ENCODE results near the gene EIF3L. TPM values are rescaled to one million over a fixed set of nuclear protein-coding genes. Genes with fewer than 3 reads are reported as not detected.

Gene EIF3L
- total RNA-seq, 1 donor from 2014 or later, result 725 TPM

GRCh38 chr22:37891926-37892325 is 42.7 kb downstream of the EIF3L start:
- TF ChIP-seq CTCF (conservative IDR thresholded peaks at IDR 0.05), result no peak
- no peaks in the 10 kb centered on the region for H3K9me3 Mint-ChIP-seq
- H3K4me3 Mint-ChIP-seq, result no peak overlapping the region
- H3K36me3 Mint-ChIP-seq (ENCODE audit: low read depth), result peaks cover 18% of the 10 kb centered on the region
- peaks cover 31% of the 10 kb centered on the region for H3K4me1 Mint-ChIP-seq
- DNase-seq (ENCODE audit: low read depth, low spot score), result no peak
- no peaks in the 10 kb centered on the region for H3K27me3 Mint-ChIP-seq (ENCODE audit: low read depth)
- peak overlapping the region; percentile 9 for H3K27ac Mint-ChIP-seq (ENCODE audit: unreplicated experiment)

- H3K36me3 Mint-ChIP-seq (ENCODE audit: low read depth), result peaks cover 16% of the 10 kb centered on the region
- no peak for TF ChIP-seq CTCF (conservative IDR thresholded peaks at IDR 0.05)
- H3K27ac Mint-ChIP-seq (ENCODE audit: unreplicated experiment), result no peak overlapping the region
- no peak for DNase-seq (ENCODE audit: low read depth, low spot score)
- H3K4me1 Mint-ChIP-seq, result peaks cover 28% of the 10 kb centered on the region
- H3K27me3 Mint-ChIP-seq (ENCODE audit: low read depth), result no peaks in the 10 kb centered on the region
- H3K9me3 Mint-ChIP-seq, result no peaks in the 10 kb centered on the region
- peak overlapping the region; percentile 31 for H3K4me3 Mint-ChIP-seq
Observed at GRCh38 chr22:37892566-37893335, 43.5 kb downstream of the EIF3L start.

- H3K27me3 Mint-ChIP-seq (ENCODE audit: low read depth), result no peaks in the 10 kb centered on the region
Observed at GRCh38 chr22:37893583-37893983, 44.4 kb downstream of the EIF3L start.

GRCh38 chr22:37894939-37895670 is 45.9 kb downstream of the EIF3L start:
- peaks cover 33% of the 10 kb centered on the region for H3K4me1 Mint-ChIP-seq
- no peaks in the 10 kb centered on the region for H3K27me3 Mint-ChIP-seq (ENCODE audit: low read depth)
- no peak for TF ChIP-seq CTCF (conservative IDR thresholded peaks at IDR 0.05)
- peak overlapping the region; percentile 19 for H3K27ac Mint-ChIP-seq (ENCODE audit: unreplicated experiment)
- peaks cover 7% of the 10 kb centered on the region for H3K36me3 Mint-ChIP-seq (ENCODE audit: low read depth)
- no peak overlapping the region for H3K4me3 Mint-ChIP-seq
- no peaks in the 10 kb centered on the region for H3K9me3 Mint-ChIP-seq
- DNase-seq (ENCODE audit: low read depth, low spot score), result no peak

More at GRCh38 chr22:37893583-37893983, 44.4 kb downstream of the EIF3L start:
- Mint-ChIP-seq H3K4me1 (peaks cover 29% of the 10 kb centered on the region), H3K27ac (ENCODE audit: unreplicated experiment) (no peak overlapping the region), H3K4me3 (peak overlapping the region; percentile 31), H3K9me3 (no peaks in the 10 kb centered on the region), H3K36me3 (ENCODE audit: low read depth) (peaks cover 10% of the 10 kb centered on the region)
- no peak for TF ChIP-seq CTCF (conservative IDR thresholded peaks at IDR 0.05)
- DNase-seq (ENCODE audit: low read depth, low spot score), result no peak

GRCh38 chr22:37896181-37896592 is 47.0 kb downstream of the EIF3L start:
- H3K27me3 Mint-ChIP-seq (ENCODE audit: low read depth), result no peaks in the 10 kb centered on the region

More at GRCh38 chr22:37896181-37896592, 47.0 kb downstream of the EIF3L start:
- no peak for DNase-seq (ENCODE audit: low read depth, low spot score)
- Mint-ChIP-seq H3K27ac (ENCODE audit: unreplicated experiment) (no peak overlapping the region), H3K4me1 (peaks cover 33% of the 10 kb centered on the region), H3K9me3 (no peaks in the 10 kb centered on the region), H3K4me3 (no peak overlapping the region), H3K36me3 (ENCODE audit: low read depth) (peaks cover 7% of the 10 kb centered on the region)
- no peak for TF ChIP-seq CTCF (conservative IDR thresholded peaks at IDR 0.05)

Data from neural crest cell (in vitro differentiated cells).